T1000 (cell line): ENCODE results near the gene FAM50B.

Experiments
- DNase-seq: peaks from one replicate; lab custom pipeline; 2025; ENCODE audit warnings: mixed read lengths; lab: John Stamatoyannopoulos, UW

Gene FAM50B

GRCh38 chr6:3820563-3820962, 28.6 kb upstream of the FAM50B start:
- DNase-seq, result no peak

GRCh38 chr6:3822747-3823445, 26.3 kb upstream of the FAM50B start:
- DNase-seq, result peak; percentile 11

GRCh38 chr6:3823671-3824070, 25.5 kb upstream of the FAM50B start:
- DNase-seq, result no peak

- peak; percentile 9 for DNase-seq
Observed at GRCh38 chr6:3825331-3825831, 23.8 kb upstream of the FAM50B start.

GRCh38 chr6:3825851-3826581, 23.2 kb upstream of the FAM50B start:
- peak; percentile 84 for DNase-seq

- DNase-seq, result no peak
Observed at GRCh38 chr6:3829285-3829684, 19.9 kb upstream of the FAM50B start.

GRCh38 chr6:3830806-3831205, 18.4 kb upstream of the FAM50B start:
- no peak for DNase-seq

- DNase-seq, result no peak
Observed at GRCh38 chr6:3831761-3832530, 17.2 kb upstream of the FAM50B start.

GRCh38 chr6:3835055-3835731, 14.0 kb upstream of the FAM50B start:
- DNase-seq, result no peak

GRCh38 chr6:3835785-3836184, 13.4 kb upstream of the FAM50B start:
- no peak for DNase-seq

- DNase-seq, result no peak
Observed at GRCh38 chr6:3836566-3836965, 12.6 kb upstream of the FAM50B start.

GRCh38 chr6:3837781-3838180, 11.4 kb upstream of the FAM50B start:
- DNase-seq, result no peak

GRCh38 chr6:3838992-3839867, 9.9 kb upstream of the FAM50B start:
- DNase-seq, result peak; percentile 12

- DNase-seq, result peak; percentile 21
Observed at GRCh38 chr6:3841066-3841454, 8.1 kb upstream of the FAM50B start.

- peak; percentile 32 for DNase-seq
Observed at GRCh38 chr6:3841711-3842565, 7.2 kb upstream of the FAM50B start.

- no peak for DNase-seq
Observed at GRCh38 chr6:3843379-3844096, 5.6 kb upstream of the FAM50B start.

- DNase-seq, result no peak
Observed at GRCh38 chr6:3844097-3844463, 5.1 kb upstream of the FAM50B start.

GRCh38 chr6:3847521-3847920, 1.7 kb upstream of the FAM50B start:
- DNase-seq, result no peak

- no peak for DNase-seq
Observed at GRCh38 chr6:3848380-3848779, 793 bp upstream of the FAM50B start.
